ENCODE data around the gene ROR1. TPM values are rescaled to one million over a fixed set of nuclear protein-coding genes. Genes with fewer than 3 reads are reported as not detected.

ROR1 gene
- 0.09 TPM for polyA plus RNA-seq

GRCh38 chr1:63773815-63774616 lies at the start of gene ROR1:
ROR1 (plus strand) TSS chr1:63774017.
- peaks cover 38% of the 10 kb centered on the region for H3K27me3 Mint-ChIP-seq
- no peaks in the 10 kb centered on the region for H3K36me3 Mint-ChIP-seq
- peaks cover 8 to 12% (median 10%) of the 10 kb centered on the region in 3 donors for H3K4me1 Mint-ChIP-seq
- H3K27ac Mint-ChIP-seq = no peak within 1 kb of the TSS
- no peaks in the 10 kb centered on the region for H3K9me3 Mint-ChIP-seq
- H3K4me3 Mint-ChIP-seq = peak within 1 kb of the TSS; percentile 31 to 90 (median 86)

- H3K4me3 Mint-ChIP-seq = no peak overlapping the region
- no peak overlapping the region for H3K27ac Mint-ChIP-seq
- H3K36me3 Mint-ChIP-seq = no peaks in the 10 kb centered on the region
- H3K9me3 Mint-ChIP-seq = peaks cover 0 to 2% (median 0%) of the 10 kb centered on the region in 3 donors
- H3K27me3 Mint-ChIP-seq = peaks cover 1% of the 10 kb centered on the region
- no peaks in the 10 kb centered on the region for H3K4me1 Mint-ChIP-seq
Measured at GRCh38 chr1:63724375-63724899, 49.4 kb upstream of the ROR1 start.

- peaks cover 0 to 2% (median 0%) of the 10 kb centered on the region in 3 donors for H3K9me3 Mint-ChIP-seq
- H3K36me3 Mint-ChIP-seq = peaks cover 2% of the 10 kb centered on the region
- no peaks in the 10 kb centered on the region for H3K27me3 Mint-ChIP-seq
- H3K4me1 Mint-ChIP-seq = no peaks in the 10 kb centered on the region
- H3K4me3 Mint-ChIP-seq = no peak overlapping the region
- no peak overlapping the region for H3K27ac Mint-ChIP-seq
Measured at GRCh38 chr1:63728611-63729226, 45.1 kb upstream of the ROR1 start.

GRCh38 chr1:63729227-63729620 lies 44.6 kb upstream of the ROR1 start:
- H3K4me3 Mint-ChIP-seq = no peak overlapping the region

GRCh38 chr1:63730211-63730610 lies 43.6 kb upstream of the ROR1 start:
- Mint-ChIP-seq H3K4me1 (no peaks in the 10 kb centered on the region), H3K36me3 (peaks cover 2% of the 10 kb centered on the region), H3K27me3 (peaks cover 2% of the 10 kb centered on the region), H3K27ac (no peak overlapping the region), H3K9me3 (peaks cover 0 to 5% (median 2%) of the 10 kb centered on the region in 3 donors), H3K4me3 (no peak overlapping the region)

More at GRCh38 chr1:63729227-63729620, 44.6 kb upstream of the ROR1 start:
- Mint-ChIP-seq H3K27me3 (no peaks in the 10 kb centered on the region), H3K27ac (no peak overlapping the region), H3K9me3 (peaks cover 0 to 2% (median under 1%) of the 10 kb centered on the region in 3 donors), H3K36me3 (peaks cover 2% of the 10 kb centered on the region), H3K4me1 (no peaks in the 10 kb centered on the region)

GRCh38 chr1:63731117-63732043 lies 42.4 kb upstream of the ROR1 start:
- Mint-ChIP-seq H3K27me3 (peaks cover 2% of the 10 kb centered on the region), H3K4me3 (no peak overlapping the region), H3K9me3 (peaks cover 2 to 5% (median 5%) of the 10 kb centered on the region in 3 donors), H3K27ac (no peak overlapping the region), H3K36me3 (peaks cover 2% of the 10 kb centered on the region), H3K4me1 (no peaks in the 10 kb centered on the region)

GRCh38 chr1:63732666-63733065 lies 41.2 kb upstream of the ROR1 start:
- Mint-ChIP-seq H3K4me1 (no peaks in the 10 kb centered on the region), H3K4me3 (no peak overlapping the region), H3K9me3 (peaks cover 0 to 11% (median 6%) of the 10 kb centered on the region in 3 donors), H3K27me3 (peaks cover 2% of the 10 kb centered on the region), H3K27ac (no peak overlapping the region), H3K36me3 (peaks cover 2% of the 10 kb centered on the region)

GRCh38 chr1:63738772-63739171 lies 35.0 kb upstream of the ROR1 start:
- Mint-ChIP-seq H3K4me3 (no peak overlapping the region), H3K4me1 (peaks cover 0 to 2% (median 1%) of the 10 kb centered on the region in 3 donors), H3K27ac (no peak overlapping the region), H3K9me3 (peaks cover 0 to 11% (median 6%) of the 10 kb centered on the region in 3 donors), H3K27me3 (peaks cover 8% of the 10 kb centered on the region), H3K36me3 (no peaks in the 10 kb centered on the region)

GRCh38 chr1:63739452-63739851 lies 34.4 kb upstream of the ROR1 start:
- H3K4me1 Mint-ChIP-seq = peaks cover 0 to 2% (median 1%) of the 10 kb centered on the region in 3 donors
- peaks cover 8% of the 10 kb centered on the region for H3K27me3 Mint-ChIP-seq
- H3K27ac Mint-ChIP-seq = no peak overlapping the region

GRCh38 chr1:63740432-63740831 lies 33.4 kb upstream of the ROR1 start:
- Mint-ChIP-seq H3K9me3 (peaks cover 2 to 6% (median 6%) of the 10 kb centered on the region in 3 donors), H3K27ac (no peak overlapping the region), H3K27me3 (peaks cover 6% of the 10 kb centered on the region), H3K36me3 (no peaks in the 10 kb centered on the region), H3K4me1 (peaks cover 0 to 2% (median 1%) of the 10 kb centered on the region in 3 donors), H3K4me3 (no peak overlapping the region)

More at GRCh38 chr1:63739452-63739851, 34.4 kb upstream of the ROR1 start:
- Mint-ChIP-seq H3K4me3 (no peak overlapping the region), H3K36me3 (no peaks in the 10 kb centered on the region), H3K9me3 (peaks cover 0 to 9% (median 6%) of the 10 kb centered on the region in 3 donors)

GRCh38 chr1:63742526-63742925 lies 31.3 kb upstream of the ROR1 start:
- Mint-ChIP-seq H3K4me3 (no peak overlapping the region), H3K27ac (no peak overlapping the region), H3K36me3 (no peaks in the 10 kb centered on the region), H3K4me1 (peaks cover 0 to 2% (median 1%) of the 10 kb centered on the region in 3 donors), H3K27me3 (peaks cover 7% of the 10 kb centered on the region), H3K9me3 (peaks cover 0 to 3% (median 0%) of the 10 kb centered on the region in 3 donors)

- H3K27ac Mint-ChIP-seq = no peak overlapping the region
- no peak overlapping the region for H3K4me3 Mint-ChIP-seq
- no peaks in the 10 kb centered on the region for H3K36me3 Mint-ChIP-seq
- peaks cover 0 to 2% (median 1%) of the 10 kb centered on the region in 3 donors for H3K4me1 Mint-ChIP-seq
- H3K9me3 Mint-ChIP-seq = peaks cover 0 to 3% (median 0%) of the 10 kb centered on the region in 3 donors
- H3K27me3 Mint-ChIP-seq = peaks cover 5% of the 10 kb centered on the region
Measured at GRCh38 chr1:63743781-63744180, 30.0 kb upstream of the ROR1 start.

- H3K27me3 Mint-ChIP-seq = peaks cover 9% of the 10 kb centered on the region
- H3K4me3 Mint-ChIP-seq = no peak overlapping the region
- no peaks in the 10 kb centered on the region for H3K36me3 Mint-ChIP-seq
- peaks cover 0 to 4% (median 0%) of the 10 kb centered on the region in 3 donors for H3K9me3 Mint-ChIP-seq
- H3K4me1 Mint-ChIP-seq = peaks cover 0 to 2% (median 1%) of the 10 kb centered on the region in 3 donors
- H3K27ac Mint-ChIP-seq = no peak overlapping the region
Measured at GRCh38 chr1:63746129-63746864, 27.5 kb upstream of the ROR1 start.

GRCh38 chr1:63747445-63747844 lies 26.4 kb upstream of the ROR1 start:
- H3K9me3 Mint-ChIP-seq = peaks cover 0 to 4% (median 0%) of the 10 kb centered on the region in 3 donors
- peaks cover 9% of the 10 kb centered on the region for H3K27me3 Mint-ChIP-seq
- no peaks in the 10 kb centered on the region for H3K36me3 Mint-ChIP-seq
- H3K27ac Mint-ChIP-seq = no peak overlapping the region
- peaks cover 0 to 2% (median 1%) of the 10 kb centered on the region in 3 donors for H3K4me1 Mint-ChIP-seq
- H3K4me3 Mint-ChIP-seq = no peak overlapping the region
